ENCODE results near the gene CHKA. TPM values are rescaled to one million over a fixed set of nuclear protein-coding genes. Genes with fewer than 3 reads are reported as not detected.

Gene CHKA
- polyA plus RNA-seq, 1 donor (not counting 4 experiments of a cell fraction or from before 2014, with no cell fraction given), result 7.1 TPM

DNA sequence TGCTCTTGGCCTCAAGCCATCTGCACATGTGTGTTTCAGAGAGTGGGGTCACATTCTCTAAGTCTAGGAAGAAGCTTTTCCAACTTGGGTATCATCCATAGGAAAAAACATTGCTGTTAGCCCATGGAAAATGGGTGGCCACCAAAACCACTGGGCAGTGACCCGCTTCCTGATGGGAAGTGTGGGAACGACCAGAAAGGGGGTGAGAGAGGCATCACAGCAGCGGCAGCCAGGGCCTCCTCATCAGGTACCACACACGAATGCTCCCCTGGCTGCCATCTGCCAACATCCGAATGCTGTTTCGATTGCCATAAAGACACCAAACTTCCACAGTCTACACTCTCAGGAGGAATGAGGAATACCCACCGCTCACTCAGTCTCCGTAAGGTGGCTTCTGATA lies 40.3 kb downstream of the CHKA start:
- Histone ChIP-seq H3K36me3 (ENCODE audit: control insufficient read depth in 2 of 2, extremely low read depth in 1 of 2, insufficient read depth in 2 of 2, low read length in 2 of 2) (no peaks in the 10 kb centered on the region), H3K27me3 (ENCODE audit: control insufficient read depth, extremely low read depth, insufficient read depth, low read length) (no peaks in the 10 kb centered on the region), H3K27ac (ENCODE audit: control insufficient read depth, insufficient read depth, low read length) (no peak overlapping the region), H3K4me3 (ENCODE audit: control insufficient read depth in 2 of 3, extremely low read depth in 1 of 3, insufficient read depth in 2 of 3, low read depth in 1 of 3, low read length in 3 of 3) (no peak overlapping the region), H3K9me3 (ENCODE audit: control insufficient read depth, low read depth, low read length) (no peaks in the 10 kb centered on the region), H3K4me1 (ENCODE audit: control insufficient read depth, extremely low read depth, insufficient read depth, low read length) (no peaks in the 10 kb centered on the region), H2AFZ (ENCODE audit: control insufficient read depth, low read length) (no peak overlapping the region), H4K20me1 (ENCODE audit: control insufficient read depth, extremely low read depth, insufficient read depth, low read length) (no peaks in the 10 kb centered on the region), H3K9me1 (ENCODE audit: control insufficient read depth, extremely low read depth, insufficient read depth, low read length) (no peaks in the 10 kb centered on the region), H3K4me2 (ENCODE audit: control insufficient read depth, extremely low read depth, insufficient read depth, low read depth, low read length) (no peak overlapping the region), H3K9ac (ENCODE audit: control insufficient read depth, extremely low read depth, insufficient read depth, low read length) (no peak overlapping the region), H3K79me2 (ENCODE audit: control insufficient read depth, insufficient read depth, low read length) (no peaks in the 10 kb centered on the region)
- dilution Hi-C loops (cut with MboI; ENCODE audit: extremely low pct_ligation_motif_present, low sequenced_read_pairs), result no loop called here
- FAIRE-seq (no peak), DNase-seq (ENCODE audit: low read depth, low spot score) (no peak)
- TF ChIP-seq EZH2 (IDR thresholded peaks at IDR 0.05; ENCODE audit: low read length), result no peak
- TF ChIP-seq, protein P1, sequence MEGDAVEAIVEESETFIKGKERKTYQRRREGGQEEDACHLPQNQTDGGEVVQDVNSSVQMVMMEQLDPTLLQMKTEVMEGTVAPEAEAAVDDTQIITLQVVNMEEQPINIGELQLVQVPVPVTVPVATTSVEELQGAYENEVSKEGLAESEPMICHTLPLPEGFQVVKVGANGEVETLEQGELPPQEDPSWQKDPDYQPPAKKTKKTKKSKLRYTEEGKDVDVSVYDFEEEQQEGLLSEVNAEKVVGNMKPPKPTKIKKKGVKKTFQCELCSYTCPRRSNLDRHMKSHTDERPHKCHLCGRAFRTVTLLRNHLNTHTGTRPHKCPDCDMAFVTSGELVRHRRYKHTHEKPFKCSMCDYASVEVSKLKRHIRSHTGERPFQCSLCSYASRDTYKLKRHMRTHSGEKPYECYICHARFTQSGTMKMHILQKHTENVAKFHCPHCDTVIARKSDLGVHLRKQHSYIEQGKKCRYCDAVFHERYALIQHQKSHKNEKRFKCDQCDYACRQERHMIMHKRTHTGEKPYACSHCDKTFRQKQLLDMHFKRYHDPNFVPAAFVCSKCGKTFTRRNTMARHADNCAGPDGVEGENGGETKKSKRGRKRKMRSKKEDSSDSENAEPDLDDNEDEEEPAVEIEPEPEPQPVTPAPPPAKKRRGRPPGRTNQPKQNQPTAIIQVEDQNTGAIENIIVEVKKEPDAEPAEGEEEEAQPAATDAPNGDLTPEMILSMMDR (optimal IDR thresholded peaks at IDR 0.05 in 1 of 3, IDR thresholded peaks at IDR 0.05 in 1 of 3, conservative IDR thresholded peaks at IDR 0.05 in 1 of 3; ENCODE audit: extremely low read depth in 1 of 3, insufficient read depth in 2 of 3, low read length in 3 of 3), result no peak

DNA sequence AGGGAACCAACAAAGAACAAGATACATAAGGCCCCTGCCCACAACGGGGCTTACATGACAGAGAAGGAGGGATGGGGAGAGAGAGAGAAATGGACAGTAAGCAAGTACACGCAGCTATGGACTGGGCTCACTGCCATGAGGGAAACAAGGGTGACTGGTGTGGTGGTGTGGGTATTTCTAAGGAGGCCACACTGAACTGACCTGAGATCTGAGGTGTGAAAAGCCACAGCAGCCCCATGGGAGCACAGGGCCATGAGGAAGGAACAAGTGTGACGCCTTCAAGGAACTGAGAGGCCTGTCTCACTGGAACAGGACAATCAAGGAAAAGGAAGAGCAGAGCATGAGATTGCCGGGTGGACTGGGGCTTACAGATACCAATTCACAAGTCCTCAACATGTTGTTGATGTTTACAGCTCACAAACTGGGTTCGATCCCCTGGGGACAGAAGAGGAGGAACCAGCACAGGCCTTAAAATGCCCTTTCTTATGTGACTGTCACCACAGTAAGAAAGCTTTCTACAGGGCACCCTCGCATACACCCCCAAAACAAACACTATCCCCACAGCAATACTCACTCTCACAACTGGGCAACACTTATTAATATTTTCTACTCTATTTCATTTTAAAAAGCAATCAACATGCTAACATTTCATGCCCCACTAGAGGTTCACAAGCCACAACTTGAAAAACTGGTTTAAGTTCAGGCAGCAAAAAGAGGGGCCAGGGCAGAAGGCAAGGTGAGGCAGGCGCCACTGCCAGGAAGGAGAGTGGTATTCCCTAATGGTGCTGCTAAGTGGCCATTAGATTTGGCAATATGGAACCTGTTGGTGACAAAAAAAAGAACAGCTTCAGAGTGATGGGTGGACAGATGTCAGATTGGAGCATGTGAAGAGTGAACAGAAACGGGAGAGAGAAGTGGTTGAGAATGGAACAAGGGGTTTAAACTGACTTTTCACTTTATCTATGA lies 43.3 kb downstream of the CHKA start:
- no peaks in the 10 kb centered on the region for H3K27me3 ChIP-seq (ENCODE audit: control insufficient read depth, extremely low read depth, insufficient read depth, low read length)
- H3K9me3 ChIP-seq (ENCODE audit: control insufficient read depth, low read depth, low read length), result no peaks in the 10 kb centered on the region
- H3K27ac ChIP-seq (ENCODE audit: control insufficient read depth, insufficient read depth, low read length), result no peak overlapping the region
- H3K9me1 ChIP-seq (ENCODE audit: control insufficient read depth, extremely low read depth, insufficient read depth, low read length), result no peaks in the 10 kb centered on the region
- dilution Hi-C loops (cut with MboI; ENCODE audit: extremely low pct_ligation_motif_present, low sequenced_read_pairs), result no loop called here
- TF ChIP-seq, protein P1 (optimal IDR thresholded peaks at IDR 0.05 in 1 of 3, IDR thresholded peaks at IDR 0.05 in 1 of 3, conservative IDR thresholded peaks at IDR 0.05 in 1 of 3; ENCODE audit: extremely low read depth in 1 of 3, insufficient read depth in 2 of 3, low read length in 3 of 3), result no peak
- TF ChIP-seq EZH2 (IDR thresholded peaks at IDR 0.05; ENCODE audit: low read length), result no peak
- no peaks in the 10 kb centered on the region for H3K36me3 ChIP-seq (ENCODE audit: control insufficient read depth in 2 of 2, extremely low read depth in 1 of 2, insufficient read depth in 2 of 2, low read length in 2 of 2)
- no peak for FAIRE-seq
- no peaks in the 10 kb centered on the region for H4K20me1 ChIP-seq (ENCODE audit: control insufficient read depth, extremely low read depth, insufficient read depth, low read length)
- H2AFZ ChIP-seq (ENCODE audit: control insufficient read depth, low read length), result no peak overlapping the region
- DNase-seq (ENCODE audit: low read depth, low spot score), result no peak
- H3K4me3 ChIP-seq (ENCODE audit: control insufficient read depth in 2 of 3, extremely low read depth in 1 of 3, insufficient read depth in 2 of 3, low read depth in 1 of 3, low read length in 3 of 3), result no peak overlapping the region
- no peaks in the 10 kb centered on the region for H3K79me2 ChIP-seq (ENCODE audit: control insufficient read depth, insufficient read depth, low read length)
- no peak overlapping the region for H3K4me2 ChIP-seq (ENCODE audit: control insufficient read depth, extremely low read depth, insufficient read depth, low read depth, low read length)
- no peaks in the 10 kb centered on the region for H3K4me1 ChIP-seq (ENCODE audit: control insufficient read depth, extremely low read depth, insufficient read depth, low read length)
- H3K9ac ChIP-seq (ENCODE audit: control insufficient read depth, extremely low read depth, insufficient read depth, low read length), result no peak overlapping the region
